Mesodermal cell (in vitro differentiated cells): ENCODE results near the gene LGMN.
"Not testable (repeated sequence)": the region's sequence is repeated elsewhere in the genome, so short reads cannot be mapped to it uniquely, and the experiment has no call there.

Experiments used
- H3K27ac ChIP-seq: 2 replicates; pipeline ENCODE4 v1.7.0; 2013; ENCODE audit warnings: mild to moderate bottlenecking, low read depth, low read length, moderate library complexity; ENCODE audit not compliant: severe bottlenecking
- H3K36me3 ChIP-seq: 2 replicates; pipeline ENCODE4 v1.7.1; 2013; ENCODE audit warnings: mild to moderate bottlenecking, low read length, moderate library complexity; ENCODE audit not compliant: control insufficient read depth, insufficient read depth
- H3K4me1 ChIP-seq: one replicate; pipeline ENCODE4 v1.7.1; 2013; ENCODE audit warnings: mild to moderate bottlenecking, low read length; ENCODE audit not compliant: insufficient read depth, control insufficient read depth, poor library complexity, severe bottlenecking
- H3K4me3 ChIP-seq: 2 replicates; pipeline ENCODE4 v1.7.0; 2013; ENCODE audit warnings: low read length, control low read depth, mild to moderate bottlenecking; ENCODE audit not compliant: insufficient read depth, poor library complexity, severe bottlenecking; ENCODE audit errors: extremely low read depth
- H3K9me3 ChIP-seq: 2 replicates; pipeline ENCODE4 v1.7.1; 2013; ENCODE audit warnings: mild to moderate bottlenecking, low read length, moderate library complexity; ENCODE audit not compliant: control insufficient read depth
- whole genome bisulfite sequencing, 2 experiments: methylation state at CpG; one replicate each; pipeline ENCODE4 v1.1.5; 2013; ENCODE audit warnings: missing lambda C conversion rate in 2 of 2; ENCODE audit not compliant: insufficient coverage in 2 of 2; 5-methylcytosine and 5-hydroxymethylcytosine counted together

LGMN gene

DNA sequence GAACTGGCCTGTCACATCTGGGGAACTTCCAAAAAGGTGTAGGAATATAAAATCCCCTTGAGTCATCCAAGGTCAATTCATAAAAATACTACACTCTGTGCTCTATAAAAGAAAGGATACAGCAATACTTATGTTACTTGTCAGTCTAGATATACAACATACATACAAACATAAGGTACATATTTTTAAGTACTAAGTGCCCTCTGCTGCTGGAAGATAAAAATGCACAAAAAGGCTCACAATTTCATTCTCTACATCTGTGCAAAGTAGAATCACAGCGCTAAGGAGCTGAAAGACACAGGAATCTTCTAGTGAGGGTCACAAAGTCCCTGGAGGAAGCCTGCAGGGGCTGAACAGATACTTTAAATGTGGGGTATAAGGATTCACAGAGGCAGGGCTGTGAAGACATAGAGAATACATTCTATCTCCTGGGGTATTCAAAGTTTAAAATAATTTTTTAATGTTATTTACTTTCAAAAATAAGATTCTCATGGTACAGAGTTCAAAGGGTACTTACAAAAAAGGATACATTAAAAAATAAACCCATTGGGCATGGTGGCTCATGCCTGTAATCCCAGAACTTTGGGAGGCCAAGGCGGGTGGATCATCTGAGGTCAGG lies 35.5 kb upstream of the LGMN start:
- 55 to 81% methylated on average over 1 to 2 of the region's 2 CpGs for WGBS, 2 experiments
- Histone ChIP-seq H3K4me1 (peaks cover 9% of the 10 kb centered on the region), H3K36me3 (no peaks in the 10 kb centered on the region), H3K4me3 (no peak overlapping the region), H3K27ac (no peak overlapping the region), H3K9me3 (peaks cover 17% of the 10 kb centered on the region)

DNA sequence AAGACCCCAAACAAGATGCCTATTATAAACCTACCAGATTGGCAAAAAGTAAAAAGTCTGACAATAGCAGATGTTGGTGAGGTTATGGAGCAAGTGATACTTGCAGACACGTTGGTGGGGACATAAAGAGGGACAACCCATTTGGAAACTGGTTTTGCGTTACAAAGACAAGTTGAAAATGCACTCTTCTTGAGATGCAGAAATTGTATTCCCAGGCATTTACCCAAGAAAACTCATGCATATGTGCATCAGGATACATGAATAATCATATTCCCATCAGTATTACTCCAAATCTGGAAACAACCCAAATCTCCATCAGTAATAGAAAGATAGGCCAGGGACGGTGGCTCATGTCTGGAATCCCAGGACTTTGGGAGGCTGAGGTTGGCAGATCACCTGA lies 32.9 kb upstream of the LGMN start:
- Histone ChIP-seq H3K27ac (no peak overlapping the region), H3K4me1 (peaks cover 9% of the 10 kb centered on the region), H3K4me3 (no peak overlapping the region), H3K36me3 (no peaks in the 10 kb centered on the region), H3K9me3 (peaks cover 2% of the 10 kb centered on the region)
- WGBS, 2 experiments: 74 to 90% methylated on average over 2 to 3 of the region's 3 CpGs

GRCh38 chr14:92780444-92781232 lies 32.2 kb upstream of the LGMN start:
- H3K4me3 ChIP-seq: no peak overlapping the region
- H3K27ac ChIP-seq: no peak overlapping the region
- peaks cover 6% of the 10 kb centered on the region for H3K4me1 ChIP-seq
- H3K36me3 ChIP-seq: no peaks in the 10 kb centered on the region
- no peaks in the 10 kb centered on the region for H3K9me3 ChIP-seq
- 86 to 100% methylated on average over 1 to 2 of the region's 7 CpGs for WGBS, 2 experiments

DNA sequence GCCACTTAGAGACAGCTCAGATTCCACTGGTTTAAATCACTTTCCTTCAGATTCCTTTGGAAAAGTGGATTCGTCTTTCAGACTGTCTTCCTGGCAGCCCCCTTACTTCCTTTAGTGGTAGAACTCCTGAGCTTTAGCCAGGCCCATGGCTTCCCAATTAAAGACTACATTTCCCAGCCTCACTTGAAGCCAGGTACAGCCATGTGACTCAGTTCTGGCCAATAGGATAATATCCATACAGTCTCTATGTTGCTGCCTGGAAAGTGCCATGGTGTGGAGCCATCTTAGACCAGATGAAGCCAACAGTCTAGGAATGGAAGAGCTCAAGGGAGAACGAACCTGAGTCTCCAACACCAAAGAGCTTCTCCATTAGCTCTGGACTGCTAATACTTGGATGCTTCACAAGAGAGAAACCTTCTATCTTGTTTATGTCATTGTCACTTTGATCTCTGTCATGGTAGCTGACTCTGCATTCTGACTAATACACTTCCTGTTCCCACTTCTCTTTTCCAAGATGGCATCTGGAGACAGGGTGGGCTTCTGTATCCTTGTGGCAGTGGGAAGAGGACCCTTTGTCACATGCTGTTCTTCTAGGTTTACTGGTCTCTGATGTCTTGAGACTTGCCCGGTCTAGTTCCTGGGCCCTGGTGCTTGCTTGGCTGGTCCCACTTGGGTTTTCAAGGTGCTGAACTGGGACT lies 30.6 kb upstream of the LGMN start:
- H3K27ac ChIP-seq, H3K4me3 ChIP-seq, H3K4me1 ChIP-seq, H3K36me3 ChIP-seq, H3K9me3 ChIP-seq: not testable (repeated sequence)
- WGBS, 2 experiments: 100% methylated on average over 1 of the region's 3 CpGs; no CpG with 5 or more reads in 1 of the 2 experiments

GRCh38 chr14:92775292-92775691 lies 26.9 kb upstream of the LGMN start:
- H3K36me3 ChIP-seq, H3K9me3 ChIP-seq, H3K4me1 ChIP-seq, H3K4me3 ChIP-seq, H3K27ac ChIP-seq: not testable (repeated sequence)
- no CpG with 5 or more reads among the region's 2 CpGs for WGBS, 2 experiments

DNA sequence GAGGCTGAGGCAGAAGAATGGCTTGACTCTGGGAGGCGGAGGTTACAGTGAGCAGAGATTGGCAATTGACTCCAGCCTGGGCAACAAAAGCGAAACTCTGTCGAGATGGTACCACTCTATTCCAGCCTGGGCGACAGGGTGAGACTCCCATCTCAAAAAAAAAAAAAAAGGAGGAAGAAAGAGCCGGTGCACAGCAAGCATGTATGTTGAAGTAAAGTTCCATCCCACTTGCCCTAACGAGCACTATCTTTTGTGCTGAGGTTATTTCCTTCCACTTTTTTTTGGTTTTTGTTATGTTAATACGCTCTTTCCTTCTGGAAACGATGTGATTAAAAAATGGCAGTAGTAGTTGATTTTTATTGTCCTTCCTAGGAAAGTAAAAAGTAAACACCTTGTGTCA lies 26.1 kb upstream of the LGMN start:
- WGBS, 2 experiments: 78 to 89% methylated on average over 3 to 4 of the region's 8 CpGs
- no peak overlapping the region for H3K27ac ChIP-seq
- no peaks in the 10 kb centered on the region for H3K36me3 ChIP-seq
- no peaks in the 10 kb centered on the region for H3K4me1 ChIP-seq
- no peaks in the 10 kb centered on the region for H3K9me3 ChIP-seq
- no peak overlapping the region for H3K4me3 ChIP-seq

GRCh38 chr14:92770484-92770883 lies 22.1 kb upstream of the LGMN start:
- Histone ChIP-seq H3K27ac (no peak overlapping the region), H3K36me3 (no peaks in the 10 kb centered on the region), H3K4me1 (no peaks in the 10 kb centered on the region), H3K9me3 (no peaks in the 10 kb centered on the region), H3K4me3 (no peak overlapping the region)
- no CpG with 5 or more reads among the region's 2 CpGs for WGBS, 2 experiments

DNA sequence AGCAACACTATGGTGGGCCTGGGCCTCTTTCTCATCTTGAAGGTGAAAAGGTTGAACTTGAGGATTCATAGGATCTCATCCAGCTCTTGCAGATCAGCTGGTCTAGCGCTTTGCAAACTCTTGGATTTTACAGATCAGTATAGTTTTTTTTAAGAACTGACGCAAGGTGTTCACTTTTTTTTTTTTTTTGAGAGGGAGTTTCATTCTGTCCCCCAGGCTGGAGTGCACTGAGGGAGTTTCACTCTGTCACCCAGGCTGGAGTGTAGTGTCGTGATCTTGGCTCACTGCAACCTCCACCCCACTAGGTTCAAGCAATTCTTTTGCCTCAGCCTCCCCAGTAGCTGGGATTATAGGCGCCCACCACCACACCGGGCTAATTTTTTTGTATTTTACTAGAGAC lies 20.4 kb upstream of the LGMN start:
- 80 to 89% methylated on average over 3 to 4 of the region's 5 CpGs for WGBS, 2 experiments
- Histone ChIP-seq H3K9me3 (no peaks in the 10 kb centered on the region), H3K4me3 (no peak overlapping the region), H3K36me3 (no peaks in the 10 kb centered on the region), H3K4me1 (no peaks in the 10 kb centered on the region), H3K27ac (no peak overlapping the region)

DNA sequence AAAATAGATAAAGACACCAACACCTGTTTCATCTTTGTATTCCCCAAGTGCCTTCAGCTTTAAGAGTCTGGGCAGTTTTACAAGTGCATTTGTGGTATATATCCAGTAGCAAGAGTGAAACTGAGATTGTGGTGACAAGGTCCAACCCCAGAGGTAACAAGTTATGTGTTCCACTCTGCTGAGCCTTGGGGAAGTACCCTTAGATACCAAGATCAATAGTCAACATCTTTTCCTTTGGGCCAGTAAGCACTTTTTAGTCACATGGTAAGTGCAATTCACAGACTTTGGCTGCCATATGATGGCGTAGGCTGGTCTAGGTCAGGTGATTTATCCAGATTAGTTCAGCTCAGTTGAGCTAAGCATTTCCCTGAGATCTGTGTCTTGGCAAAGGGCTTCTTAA lies 19.8 kb upstream of the LGMN start:
- H3K27ac ChIP-seq, H3K4me3 ChIP-seq, H3K9me3 ChIP-seq, H3K36me3 ChIP-seq, H3K4me1 ChIP-seq: not testable (repeated sequence)
- no CpG with 5 or more reads among the region's 1 CpG for WGBS, 2 experiments

DNA sequence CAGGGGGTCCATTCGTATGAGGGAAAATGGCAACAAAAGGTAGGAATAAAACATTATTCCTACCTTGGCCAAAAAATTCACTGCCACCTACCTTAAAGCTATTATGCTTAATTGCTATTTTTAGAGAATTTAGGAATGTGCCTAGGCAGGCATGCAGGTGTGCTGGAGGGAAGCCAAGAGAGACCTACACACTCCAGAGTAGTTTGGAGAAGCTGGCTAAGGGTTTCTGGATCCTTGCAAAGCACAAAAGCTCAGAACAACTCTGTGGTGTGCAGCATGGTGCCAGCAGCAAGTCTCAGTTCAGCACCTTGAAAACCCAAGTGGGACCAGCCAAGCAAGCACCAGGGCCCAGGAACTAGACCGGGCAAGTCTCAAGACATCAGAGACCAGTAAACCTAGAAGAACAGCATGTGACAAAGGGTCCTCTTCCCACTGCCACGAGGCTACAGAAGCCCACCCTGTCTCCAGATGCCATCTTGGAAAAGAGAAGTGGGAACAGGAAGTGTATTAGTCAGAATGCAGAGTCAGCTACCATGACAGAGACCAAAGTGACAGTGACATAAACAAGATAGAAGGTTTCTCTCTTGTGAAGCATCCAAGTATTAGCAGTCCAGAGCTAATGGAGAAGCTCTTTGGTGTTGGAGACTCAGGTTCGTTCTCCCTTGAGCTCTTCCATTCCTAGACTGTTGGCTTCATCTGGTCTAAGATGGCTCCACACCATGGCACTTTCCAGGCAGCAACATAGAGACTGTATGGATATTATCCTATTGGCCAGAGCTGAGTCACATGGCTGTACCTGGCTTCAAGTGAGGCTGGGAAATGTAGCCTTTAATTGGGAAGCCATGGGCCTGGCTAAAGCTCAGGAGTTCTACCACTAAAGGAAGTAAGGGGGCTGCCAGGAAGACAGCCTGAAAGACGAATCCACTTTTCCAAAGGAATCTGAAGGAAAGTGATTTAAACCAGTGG lies 15.5 kb upstream of the LGMN start:
- H3K9me3 ChIP-seq, H3K36me3 ChIP-seq, H3K4me1 ChIP-seq, H3K4me3 ChIP-seq, H3K27ac ChIP-seq: not testable (repeated sequence)
- WGBS, 2 experiments: 80% methylated on average over 1 of the region's 5 CpGs; no CpG with 5 or more reads in 1 of the 2 experiments
